Activated CD8-positive, alpha-beta memory T cell treated with anti-CD3 and anti-CD28 coated beads, Interleukin-2, amount 50 U/mL, for 24 hours (primary cell): ENCODE data around the gene CDC5L.
"Not testable (repeated sequence)": the region's sequence is repeated elsewhere in the genome, so short reads cannot be mapped to it uniquely, and the experiment has no call there.

Source experiments
- DNase-seq: peaks from one replicate; pipeline ENCODE4 v3.0.0-alpha.2; 2020; ENCODE audit errors: extremely low read depth

Gene CDC5L

GRCh38 chr6:44387346-44388134 is at the start of gene CDC5L:
Gene CDC5L (plus strand): TSS chr6:44387706. CDS start chr6:44387824, 118 bp downstream.
- DNase-seq, result peak; percentile 83

GRCh38 chr6:44338228-44339122 is 49.0 kb upstream of the CDC5L start:
- DNase-seq, result peak; percentile 19

DNA sequence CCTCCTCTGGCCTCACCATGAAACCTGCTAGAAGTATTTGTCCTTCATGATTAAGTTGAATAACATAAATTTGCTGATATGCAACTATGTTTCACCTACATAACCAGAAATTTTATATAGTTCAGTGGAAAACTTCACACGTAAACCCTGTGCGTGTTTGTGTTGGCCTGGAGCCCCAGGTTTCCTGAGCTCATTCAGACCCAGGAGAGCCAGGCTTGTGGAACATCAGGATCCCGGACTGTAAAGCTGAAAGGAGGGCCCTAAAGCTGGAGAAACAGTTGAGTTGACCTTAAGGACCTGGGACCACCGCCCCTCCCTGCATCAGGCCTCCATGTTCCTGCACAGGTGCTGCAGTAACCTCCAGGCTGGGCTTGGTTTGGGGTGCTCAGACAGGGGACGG is 48.2 kb upstream of the CDC5L start:
- no peak for DNase-seq

- DNase-seq, result no peak
Measured at GRCh38 chr6:44339763-44340625, 47.5 kb upstream of the CDC5L start.

DNA sequence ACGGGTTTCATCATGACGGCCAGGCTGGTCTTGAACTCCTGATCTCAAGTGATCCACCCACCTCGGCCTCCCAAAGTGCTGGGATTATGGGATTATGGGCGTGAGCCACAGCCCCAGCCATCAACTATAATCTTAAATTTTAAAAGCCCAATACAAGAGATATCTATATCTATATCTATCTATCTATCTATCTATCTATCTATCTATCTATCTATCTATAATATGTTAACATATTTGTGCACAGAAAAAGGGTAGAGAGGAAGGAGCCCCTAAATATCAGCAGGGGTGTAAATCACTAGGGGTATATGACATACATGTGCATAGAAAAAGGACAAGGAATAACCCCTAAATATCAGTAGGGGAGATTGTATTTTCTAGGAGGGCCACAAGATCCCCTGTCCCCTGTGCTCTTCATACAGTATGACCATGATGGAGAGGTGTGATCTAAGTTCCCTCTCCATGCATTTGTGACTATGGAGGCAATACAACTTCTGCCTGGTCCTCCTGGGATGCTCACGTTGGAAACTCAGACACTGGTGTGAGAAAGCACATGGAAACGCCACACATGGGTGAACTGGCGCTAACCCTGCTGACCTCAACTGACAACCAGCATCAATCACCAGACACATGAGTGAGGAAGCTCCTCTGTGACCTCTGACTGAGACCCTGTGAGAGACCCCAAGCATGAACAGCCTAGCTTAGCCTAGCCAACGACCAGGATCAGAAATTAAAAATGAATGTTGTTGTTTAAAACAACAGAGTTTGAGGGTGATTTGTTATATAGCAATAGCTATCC is 46.2 kb upstream of the CDC5L start:
- no peak for DNase-seq

- no peak for DNase-seq
Measured at GRCh38 chr6:44342052-44342451, 45.5 kb upstream of the CDC5L start.

DNA sequence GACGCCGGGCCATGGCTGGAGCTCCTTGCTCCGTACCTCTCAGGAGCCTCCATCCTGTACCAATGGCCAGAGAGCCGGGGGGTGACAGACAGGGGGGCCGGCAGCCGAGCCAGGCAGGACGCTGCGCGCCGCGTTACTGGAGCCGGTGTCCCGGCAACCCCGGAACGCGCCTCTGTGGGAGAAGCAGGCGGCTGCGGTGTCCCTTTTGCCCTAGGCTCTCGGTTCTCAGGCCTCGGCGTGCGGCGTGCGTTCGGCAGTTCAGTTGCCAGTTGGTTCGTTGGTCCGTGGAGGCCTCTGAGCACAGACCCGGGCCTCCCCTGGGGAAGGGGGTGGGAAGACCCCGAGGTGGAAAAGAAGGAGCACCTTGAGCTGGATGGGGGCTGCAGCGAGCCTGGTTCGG is 45.0 kb upstream of the CDC5L start, which contains the start of gene SPATS1:
Gene SPATS1, plus strand, starts transcription at position 162 of the 400 bp plus-strand sequence. CDS start 446 bp downstream, outside the sequence.
- no peak for DNase-seq

DNA sequence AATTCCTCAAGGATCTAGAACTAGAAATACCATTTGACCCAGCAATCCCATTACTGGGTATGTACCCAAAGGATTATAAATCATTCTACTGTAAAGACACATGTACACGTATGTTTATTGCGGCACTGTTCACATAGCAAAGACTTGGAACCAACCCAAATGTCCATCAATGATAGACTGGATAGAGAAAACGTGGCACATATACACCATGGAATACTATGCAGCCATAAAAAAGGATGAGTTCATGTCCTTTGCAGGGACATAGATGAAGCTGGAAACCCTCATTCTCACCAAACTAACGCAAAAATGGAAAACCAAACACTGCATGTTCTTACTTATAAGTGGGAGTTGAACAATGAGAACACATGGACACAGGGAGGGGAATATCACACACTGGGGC is 40.7 kb upstream of the CDC5L start:
- not testable (repeated sequence) for DNase-seq

- no peak for DNase-seq
Measured at GRCh38 chr6:44349904-44350649, 37.4 kb upstream of the CDC5L start.

DNA sequence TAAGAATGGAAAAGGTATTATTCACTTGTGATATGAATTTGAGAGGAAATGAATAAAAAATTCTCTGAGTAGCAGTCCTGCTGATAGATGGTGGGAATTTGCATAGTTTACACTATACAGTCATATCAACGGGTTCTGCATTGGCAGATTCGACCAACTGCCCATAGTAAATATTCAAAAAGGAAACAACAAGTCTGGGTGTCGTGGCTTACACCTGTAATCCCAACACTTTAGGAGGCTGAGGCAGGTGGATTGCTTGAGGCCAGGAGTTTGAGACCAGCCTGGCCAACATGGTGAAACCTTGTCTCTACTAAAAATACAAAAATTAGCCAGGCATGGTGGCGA is 36.9 kb upstream of the CDC5L start:
- DNase-seq, result not testable (repeated sequence)

DNA sequence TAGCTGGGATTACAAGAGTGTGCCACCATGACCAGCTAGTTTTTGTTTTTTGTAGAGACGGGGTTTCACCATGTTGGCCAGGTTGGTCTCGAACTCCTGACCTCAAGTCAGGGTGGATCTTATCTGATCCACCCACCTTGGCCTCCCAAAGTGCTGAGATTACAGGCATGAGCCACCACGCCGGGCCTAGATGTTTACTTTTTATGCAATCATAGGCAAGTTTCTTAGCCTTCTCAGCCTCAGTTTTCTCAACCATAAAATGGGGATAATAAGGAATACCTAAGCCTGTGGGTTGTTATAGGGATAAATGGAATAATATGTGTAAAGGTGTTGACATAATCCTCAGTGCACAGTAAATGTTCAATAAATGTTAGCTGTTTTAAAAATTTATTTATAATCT is 35.2 kb upstream of the CDC5L start:
- DNase-seq, result no peak

- DNase-seq, result no peak
Measured at GRCh38 chr6:44353336-44353735, 34.2 kb upstream of the CDC5L start.

- DNase-seq, result no peak
Measured at GRCh38 chr6:44355640-44356039, 31.9 kb upstream of the CDC5L start.

DNA sequence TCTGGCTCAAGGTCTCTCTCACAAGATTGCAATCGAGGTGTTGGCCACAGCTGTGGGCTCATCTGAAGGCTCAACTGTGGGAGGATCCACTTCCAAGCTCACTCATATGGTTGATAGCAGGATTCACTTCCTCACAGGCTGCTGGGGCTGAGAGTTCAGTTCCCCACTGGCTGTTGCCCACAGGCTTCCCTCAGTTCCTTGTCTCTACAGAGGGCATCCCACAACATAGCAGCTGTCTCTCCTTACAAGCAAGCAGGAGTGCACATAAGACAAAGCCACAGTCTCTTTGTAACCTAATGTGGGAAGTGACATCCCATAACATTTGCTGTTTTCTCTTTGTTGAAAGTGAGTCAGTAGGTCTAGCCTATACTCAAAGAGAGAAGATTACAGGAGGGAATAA is 31.0 kb upstream of the CDC5L start:
- DNase-seq, result no peak

- no peak for DNase-seq
Measured at GRCh38 chr6:44359973-44360372, 27.5 kb upstream of the CDC5L start.

GRCh38 chr6:44361947-44362346 is 25.6 kb upstream of the CDC5L start:
- DNase-seq, result no peak

DNA sequence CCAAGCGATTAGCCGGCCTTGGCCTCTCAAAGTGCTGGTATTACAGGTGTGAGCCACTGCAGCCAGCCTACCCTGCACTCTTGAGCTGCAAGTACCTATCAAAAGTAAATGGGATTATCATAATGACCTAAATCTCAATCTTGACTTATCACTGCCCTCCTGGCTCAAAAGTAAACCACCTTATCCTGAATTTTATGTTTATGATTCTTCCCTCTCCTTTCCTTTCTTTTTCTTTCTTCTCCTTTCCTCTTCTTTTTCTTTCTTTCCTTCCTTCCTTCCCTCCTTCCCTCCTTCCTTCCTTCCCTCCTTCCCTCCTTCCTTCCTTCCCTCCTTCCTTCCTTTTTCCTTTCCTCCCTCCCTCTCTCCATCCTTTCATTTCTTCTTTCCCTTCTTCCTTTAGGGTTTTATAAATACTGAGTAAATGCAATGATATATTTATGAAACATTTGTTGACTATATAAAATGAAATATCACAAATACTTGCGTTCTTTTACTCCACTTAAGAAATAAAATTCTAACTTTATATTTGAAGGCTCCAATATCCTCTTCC is 24.1 kb upstream of the CDC5L start:
- no peak for DNase-seq

DNA sequence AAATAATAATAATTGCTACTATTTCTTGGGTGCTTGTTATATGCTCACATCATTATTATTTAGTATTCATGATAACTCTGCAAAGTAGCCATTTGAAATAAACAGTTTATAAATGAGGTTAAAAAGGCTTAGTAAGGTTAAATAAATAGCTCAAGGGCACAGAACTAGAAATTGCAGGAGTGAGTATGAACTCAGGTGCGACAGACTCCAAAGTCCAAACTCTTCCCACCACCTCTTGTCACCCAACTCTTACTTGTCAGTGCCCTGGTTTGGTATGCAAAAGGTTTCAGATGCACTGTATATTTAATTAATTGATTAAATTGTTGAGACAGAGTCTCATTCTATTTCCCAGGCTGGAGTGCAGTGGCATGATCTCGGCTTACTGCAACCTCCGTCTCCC is 20.7 kb upstream of the CDC5L start:
- no peak for DNase-seq

GRCh38 chr6:44367681-44368080 is 19.8 kb upstream of the CDC5L start:
- no peak for DNase-seq

- DNase-seq, result no peak
Measured at GRCh38 chr6:44373051-44373450, 14.5 kb upstream of the CDC5L start.
